Hippocampal formation (tissue), 2 donors: Measurements from ENCODE around the gene AHCY.

Source experiments
- DNase-seq, 2 donors: peaks; one replicate each; lab custom pipeline; 2025; lab: John Stamatoyannopoulos, UW

AHCY gene

DNA sequence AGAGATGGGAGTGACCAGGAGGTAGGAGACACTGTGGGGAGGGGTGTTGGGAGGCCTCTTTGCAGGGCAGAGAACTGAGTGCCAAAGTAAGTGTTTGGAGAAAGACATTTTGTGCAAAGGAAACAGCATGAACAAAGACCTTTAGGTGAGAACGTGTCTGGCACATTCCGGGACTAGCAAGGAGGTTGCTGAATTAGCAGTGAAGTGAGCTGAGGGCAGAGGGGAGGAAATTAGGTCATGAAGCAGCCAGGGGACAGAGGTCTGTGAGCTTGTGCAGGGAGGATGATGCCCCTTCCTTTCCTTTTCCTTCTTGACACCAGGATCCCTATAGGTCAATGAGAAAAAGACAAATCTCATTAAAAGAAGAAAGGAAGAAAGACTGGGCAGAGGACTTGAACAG is 21.4 kb upstream of the AHCY start:
- DNase-seq, result no peak

DNA sequence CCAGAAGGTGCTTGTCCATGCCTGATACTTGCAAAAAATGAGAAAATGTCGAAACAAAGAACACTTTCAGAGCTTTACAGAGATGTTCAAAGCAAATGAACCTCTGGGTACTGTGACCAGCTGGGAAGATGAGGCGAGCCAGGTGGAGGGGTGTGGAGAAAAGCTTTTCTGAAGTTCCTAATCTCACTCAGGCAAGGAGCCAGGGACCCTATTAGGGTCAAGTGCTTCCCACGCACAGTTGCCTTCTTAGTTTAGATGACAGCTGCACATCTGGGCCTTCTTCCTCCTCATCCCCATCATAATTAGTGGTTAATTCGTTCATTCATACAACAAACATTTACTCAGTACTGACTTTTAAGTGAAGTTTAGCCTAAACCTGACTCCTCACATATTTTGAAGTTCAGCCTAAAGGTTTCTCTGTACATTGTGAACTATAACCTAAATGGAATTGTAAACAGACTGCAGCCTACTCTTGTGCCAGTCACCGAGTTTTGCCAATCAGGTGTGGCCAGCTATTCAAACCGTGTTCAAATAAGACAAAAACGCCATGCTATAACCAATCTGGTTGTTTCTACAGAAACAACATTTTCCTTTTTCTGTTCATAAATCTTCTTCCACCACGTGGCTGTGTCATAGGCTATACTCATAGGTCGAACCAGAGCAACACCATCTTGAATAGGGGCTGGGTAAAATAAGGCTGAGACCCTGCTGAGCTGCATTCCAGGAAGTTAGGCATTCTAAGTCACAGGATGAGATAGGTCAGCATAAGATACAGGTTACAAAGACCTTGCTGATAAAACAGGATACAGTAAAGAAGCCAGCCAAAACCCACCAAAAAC is 19.3 kb upstream of the AHCY start:
- DNase-seq, result no peak

DNA sequence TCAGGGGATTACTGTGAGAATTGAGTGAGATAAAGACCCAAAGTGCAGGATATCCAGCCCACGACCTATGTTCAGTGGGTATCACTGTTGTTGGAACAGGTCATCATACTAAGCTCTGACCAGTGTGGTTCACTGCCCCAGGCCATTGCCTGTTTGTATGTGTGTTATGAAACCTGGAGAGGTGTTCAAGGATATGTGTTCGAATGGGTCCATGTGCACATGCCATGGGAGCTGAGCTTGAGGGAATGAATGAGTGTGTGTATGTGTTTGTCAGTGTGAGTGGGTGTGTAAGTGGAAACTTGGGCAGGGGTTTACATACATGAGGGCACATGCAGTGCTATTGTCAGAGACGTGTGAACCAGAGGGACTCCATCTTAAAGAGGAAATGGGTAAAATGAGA is 17.7 kb upstream of the AHCY start:
- DNase-seq, result no peak

DNA sequence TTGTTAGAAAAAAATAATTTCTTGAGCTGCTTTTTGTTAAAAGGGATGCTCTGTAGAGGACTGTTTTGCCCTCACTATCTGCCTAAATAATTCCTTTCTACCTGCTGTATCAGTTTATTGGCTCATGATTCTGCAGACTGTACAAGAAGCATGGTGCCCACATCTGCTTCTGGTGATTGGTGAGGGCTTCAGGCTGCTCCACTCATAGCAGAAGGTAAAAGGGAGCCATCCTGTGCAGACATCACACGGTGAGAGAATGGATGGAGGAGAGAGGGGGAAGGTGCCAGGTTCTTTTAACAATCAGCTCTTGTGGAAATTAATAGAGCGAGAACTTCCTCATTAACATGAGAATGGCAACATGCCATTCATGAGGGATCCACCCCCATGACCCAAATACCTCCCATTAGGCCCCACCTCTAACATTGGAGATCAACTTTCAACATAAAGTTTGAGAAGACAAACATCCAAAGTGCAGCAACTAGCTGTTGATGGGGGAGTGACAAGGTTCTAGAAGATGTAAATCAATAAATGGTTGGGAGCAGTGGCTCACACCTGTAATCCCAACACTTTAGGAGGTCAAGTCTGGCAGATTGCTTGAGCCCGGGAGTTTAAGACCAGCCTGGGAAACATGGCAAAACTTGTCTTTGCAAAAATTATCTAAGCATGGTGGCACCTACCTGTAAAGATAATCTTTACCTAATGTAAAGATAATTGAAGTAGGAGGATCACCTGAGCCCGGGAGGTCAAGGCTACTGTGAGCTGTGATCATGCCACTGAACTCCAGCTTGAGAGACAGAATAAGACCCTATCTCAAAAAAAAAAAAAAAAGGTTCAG is 15.7 kb upstream of the AHCY start:
- DNase-seq, result no peak

DNA sequence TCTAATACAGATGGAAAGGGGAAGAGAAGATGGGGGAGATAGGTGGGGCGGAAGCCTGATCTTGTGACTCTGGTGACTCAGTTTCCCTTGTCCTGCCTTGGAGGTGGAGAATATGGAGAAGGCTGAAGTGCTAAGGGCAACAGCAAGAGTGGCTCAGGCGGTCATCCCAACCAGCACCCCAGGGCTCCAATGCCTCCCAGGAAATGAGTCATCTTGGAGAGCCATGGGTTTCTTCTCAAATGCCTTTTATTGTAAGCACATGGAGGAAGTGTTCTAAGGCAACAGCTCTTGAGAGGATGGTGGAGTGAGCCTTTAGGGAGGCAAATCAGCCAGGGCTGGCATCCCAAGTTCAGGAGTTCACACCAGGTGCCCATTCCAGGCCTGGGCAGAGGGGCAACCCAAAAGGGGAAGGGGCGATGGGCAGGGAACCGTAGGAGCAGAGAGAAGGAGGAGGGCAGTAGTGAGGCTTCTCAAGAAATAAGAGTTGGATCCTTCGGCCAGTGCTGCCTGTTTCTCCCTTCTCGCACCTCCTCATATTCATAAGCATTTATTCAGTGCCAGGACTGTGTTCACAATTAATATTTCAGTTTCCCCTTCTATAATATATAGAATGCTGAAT is 13.2 kb upstream of the AHCY start:
- DNase-seq, result no peak

DNA sequence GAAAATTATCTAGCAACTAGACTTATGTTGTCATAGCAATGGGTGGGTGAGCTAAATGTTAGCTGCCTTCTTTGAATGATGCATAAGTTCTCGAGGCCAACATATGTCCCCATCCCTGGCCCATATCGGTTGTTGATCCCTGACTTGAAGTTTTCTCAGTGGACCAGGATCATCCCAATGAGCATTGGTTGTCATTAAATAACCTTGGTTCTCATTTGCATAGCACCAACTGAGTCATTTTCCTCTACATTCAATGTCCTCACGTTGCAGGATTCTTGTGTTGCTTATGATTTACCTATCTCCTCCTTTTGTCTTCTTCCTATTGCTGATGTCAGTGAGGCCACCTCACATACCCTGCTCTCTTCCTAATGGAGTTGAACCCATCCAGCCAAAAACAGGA is 12.1 kb upstream of the AHCY start:
- no peak for DNase-seq

DNA sequence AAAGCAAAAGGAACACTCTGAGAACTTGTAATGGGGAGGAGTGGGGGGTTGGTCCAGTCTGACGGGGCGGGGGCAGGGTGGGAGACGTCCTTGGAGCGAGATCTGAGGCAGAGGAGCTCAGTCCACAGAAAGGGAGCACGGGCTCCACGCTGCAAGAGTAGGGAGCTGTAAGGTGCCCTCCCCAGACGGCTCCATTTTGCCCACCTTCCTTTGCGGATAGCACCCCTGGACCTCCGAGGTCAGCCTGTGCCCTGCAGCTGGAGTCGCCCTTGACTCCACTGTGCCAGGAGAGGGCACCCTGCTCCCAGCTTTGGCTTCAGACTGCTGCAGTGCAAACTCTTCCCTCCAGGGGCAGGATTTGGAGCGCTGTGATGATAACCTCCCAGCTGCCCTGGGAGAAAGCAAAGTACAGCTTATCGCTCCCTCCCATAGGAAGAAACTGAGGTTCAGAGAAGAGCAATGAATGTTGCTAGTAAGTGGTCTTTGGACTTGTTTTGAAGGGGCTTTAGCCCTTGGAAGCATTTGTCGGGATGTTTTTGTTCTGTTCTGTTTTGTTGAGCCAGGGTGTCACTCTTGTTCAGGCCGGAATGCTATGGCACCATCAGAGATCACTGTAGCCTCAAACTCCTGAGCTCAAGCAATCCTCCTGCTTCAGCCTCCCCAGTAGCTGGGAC is 9.5 kb upstream of the AHCY start:
- DNase-seq, result peak; percentile 87 to 89

DNA sequence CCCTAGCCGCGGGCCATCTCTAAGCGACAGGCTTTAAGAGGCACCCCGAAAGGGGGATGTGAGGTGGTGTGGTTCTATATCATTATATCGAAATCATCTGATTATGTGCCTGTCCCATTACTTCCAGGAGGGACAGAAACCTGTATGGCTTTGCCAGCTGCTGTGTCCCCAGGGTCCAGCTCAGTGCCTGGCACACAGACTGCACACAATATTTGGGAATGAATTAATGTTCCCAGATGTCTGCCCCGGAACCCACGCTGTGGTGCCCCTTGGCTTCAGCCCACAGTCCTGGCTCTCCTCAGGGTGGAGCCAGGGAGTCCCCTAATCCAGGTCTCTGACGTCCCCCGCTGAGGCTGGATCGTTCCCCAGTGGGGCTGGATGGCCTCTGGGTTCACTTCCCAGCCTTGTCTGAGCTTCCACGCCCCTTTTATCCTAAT is 8.9 kb upstream of the AHCY start:
- no peak for DNase-seq

DNA sequence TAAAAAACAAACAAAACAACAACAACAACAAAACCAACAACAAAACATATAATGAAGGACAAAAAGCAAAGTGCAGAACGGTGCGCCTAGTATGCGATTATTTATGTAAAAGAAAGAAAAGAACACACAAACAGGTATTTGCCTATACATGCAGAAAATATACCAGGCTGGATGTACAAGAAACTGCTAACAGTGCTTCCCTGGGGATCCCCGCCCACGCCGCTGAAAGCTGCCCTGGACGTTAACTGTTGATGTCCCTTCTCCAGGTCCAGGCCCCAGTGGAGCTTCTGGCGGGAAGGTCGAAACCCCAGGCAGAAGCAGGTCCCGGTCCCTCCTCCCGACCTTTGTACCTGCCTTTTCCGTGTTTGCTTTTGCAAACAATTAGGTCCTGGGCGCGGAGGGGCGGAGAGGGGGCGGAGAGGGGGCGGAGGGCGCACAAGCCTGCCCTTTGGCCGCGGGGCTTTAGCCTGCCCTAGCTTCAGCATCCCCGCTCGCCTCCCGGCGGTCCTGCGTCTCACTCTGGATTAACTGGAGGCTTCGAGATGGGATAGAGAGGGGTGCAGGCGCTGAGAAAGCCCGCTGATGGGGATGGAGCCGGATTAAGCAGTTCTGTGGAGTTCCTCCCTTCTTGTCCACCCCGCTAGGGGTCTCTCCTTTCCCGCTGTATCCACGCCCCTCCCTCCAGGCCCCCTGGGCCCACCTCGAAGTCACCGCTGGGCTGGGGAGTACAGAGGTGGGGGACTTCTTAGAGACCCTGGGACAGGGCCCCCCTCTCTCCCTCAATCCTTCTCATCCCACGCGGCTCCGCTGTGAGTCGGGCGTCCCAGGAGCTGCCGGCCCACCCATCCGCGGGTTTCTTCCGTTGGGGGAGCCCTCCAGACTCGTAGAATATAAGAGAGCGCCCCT is 8.2 kb upstream of the AHCY start:
- DNase-seq, result no peak

DNA sequence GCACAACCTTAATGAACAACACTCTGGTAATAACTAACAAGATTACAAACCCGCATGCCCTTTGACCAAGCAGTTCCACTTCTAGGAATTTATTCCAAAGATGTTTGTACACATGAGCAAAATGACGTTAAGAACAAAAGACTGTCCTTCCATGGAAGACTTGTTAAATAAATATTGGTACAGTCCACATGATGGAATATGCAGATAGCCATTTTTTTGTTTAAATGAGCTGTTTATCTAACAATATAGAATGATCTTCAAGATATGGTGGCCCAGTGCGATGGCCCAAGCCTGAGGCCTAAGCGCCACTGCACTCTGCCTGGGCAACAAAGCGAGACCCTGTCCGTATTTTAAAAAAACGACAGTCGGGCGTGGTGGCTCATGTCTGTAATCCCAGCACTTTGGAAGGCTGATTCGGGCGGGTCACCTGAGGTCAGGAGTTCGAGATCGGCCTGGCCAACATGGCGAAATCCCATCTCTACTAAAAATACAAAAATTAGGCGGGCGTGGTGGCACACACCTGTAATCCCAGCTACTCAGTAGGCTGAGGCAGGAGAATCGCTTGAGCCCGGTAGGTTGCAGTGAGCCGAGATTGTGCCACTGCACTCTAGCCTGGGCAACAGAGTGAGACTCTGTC is 7.4 kb upstream of the AHCY start:
- DNase-seq, result no peak

DNA sequence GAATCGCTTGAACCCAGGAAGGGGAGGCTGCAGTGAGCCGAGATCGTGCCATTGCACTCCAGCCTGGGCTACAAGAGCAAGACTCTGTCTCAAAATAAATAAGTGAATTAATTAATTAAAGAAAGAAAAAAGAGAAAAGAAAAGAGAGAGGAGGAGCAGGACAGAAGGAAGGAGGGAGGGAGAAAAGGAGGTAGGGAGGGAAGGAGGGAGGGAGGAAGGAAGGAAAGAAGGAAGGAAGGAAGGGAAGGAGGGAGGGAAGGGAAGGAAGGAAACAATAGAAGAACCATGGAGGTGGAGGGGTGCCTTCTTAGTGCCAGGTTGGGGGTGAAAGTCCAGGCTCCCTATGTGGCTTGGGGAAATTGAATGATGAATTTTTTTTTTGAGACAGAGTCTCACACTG is 6.5 kb upstream of the AHCY start:
- no peak for DNase-seq

DNA sequence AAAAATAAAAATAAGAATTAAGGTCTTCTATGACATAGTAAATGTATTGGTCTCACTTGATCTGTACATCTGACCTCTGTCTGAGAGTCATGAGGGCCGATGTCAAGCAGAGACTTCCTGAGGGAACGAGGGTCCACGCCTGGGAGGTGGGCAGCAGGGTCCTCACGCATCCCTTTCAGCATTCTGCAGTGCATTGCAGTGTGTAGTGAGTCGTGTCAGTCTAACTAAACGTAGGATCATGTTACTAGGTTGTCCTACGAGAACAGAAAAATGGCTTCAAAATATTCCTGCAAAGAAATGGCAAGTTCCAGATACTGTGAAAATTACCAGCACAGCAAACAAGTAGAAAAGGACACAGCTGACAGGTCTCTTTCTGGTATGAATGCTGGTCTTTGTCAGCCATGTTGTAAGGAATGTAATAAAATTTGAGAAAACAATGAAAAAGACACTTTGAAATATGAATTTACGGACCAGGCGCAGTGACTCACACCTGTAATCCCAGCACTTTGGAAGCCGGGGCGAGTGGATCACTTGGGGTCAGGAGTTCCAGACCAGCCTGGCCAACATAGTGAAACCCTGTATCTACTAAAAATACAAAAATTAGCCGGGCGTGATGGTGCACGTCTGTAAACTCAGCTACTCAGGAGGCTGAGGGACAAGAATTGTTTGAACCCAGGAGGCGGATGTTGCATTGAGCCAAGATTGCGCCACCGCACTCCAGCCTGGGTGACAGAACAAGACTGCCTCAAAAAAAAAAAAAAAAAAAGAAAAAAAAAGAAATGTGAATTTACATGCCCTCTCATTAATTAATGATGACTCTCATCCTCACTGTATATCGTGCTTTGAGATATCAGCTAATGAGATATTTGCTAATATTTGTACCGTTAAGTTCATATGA is 2.4 kb upstream of the AHCY start:
- no peak for DNase-seq

DNA sequence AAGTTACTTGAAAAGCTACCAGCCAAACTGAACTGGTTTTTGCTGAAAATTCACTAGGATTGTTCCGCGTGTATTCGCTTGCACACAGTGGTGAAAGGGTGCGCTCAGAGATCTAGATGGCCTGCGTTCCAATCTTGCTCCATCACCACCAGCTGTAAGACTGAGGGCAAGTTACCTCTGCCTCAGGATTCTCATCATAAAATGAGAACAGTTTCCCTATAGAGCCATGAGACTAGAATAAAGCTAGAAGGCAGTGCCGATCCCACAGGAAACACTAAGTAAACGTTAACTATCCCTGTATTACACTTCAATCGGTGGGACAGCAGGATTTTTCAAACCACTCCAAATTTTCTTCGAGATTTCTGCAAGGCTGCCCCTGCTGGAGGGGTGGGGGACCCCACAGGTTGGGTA is 838 bp downstream of the AHCY start:
- no peak for DNase-seq

DNA sequence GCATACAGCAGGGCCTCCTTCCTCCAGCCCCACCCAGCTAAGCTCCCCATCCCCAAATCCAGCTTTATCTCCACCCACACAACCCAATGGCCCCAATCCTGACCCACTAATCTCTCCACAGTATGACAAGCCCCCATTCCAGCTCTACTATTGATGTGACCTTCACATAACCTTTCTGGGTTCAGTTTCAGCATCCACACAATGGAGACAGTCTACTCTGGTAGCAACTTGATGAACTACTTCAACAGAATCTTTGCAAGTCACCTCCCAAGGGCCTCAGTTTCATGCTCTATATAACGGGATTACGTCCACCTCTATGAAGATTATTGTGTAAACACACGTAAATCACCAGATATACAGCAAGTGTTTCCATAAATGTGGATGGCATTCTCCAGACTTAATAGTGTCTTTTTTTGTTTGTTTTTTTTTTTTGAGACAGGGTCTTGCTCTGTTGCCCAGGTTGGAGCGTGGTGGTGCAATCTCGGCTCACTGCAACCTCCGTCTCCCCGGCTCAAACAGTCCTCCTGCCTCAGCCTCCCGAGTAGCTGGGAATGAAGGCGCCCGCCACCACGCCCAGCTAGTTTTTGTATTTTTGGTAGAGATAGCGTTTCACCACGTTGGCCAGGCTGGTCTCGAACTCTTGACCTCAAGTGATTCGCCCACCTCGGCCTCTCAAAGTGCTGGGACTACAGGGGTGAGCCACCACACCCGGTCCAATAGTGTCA is 1.4 kb downstream of the AHCY start:
- no peak for DNase-seq

DNA sequence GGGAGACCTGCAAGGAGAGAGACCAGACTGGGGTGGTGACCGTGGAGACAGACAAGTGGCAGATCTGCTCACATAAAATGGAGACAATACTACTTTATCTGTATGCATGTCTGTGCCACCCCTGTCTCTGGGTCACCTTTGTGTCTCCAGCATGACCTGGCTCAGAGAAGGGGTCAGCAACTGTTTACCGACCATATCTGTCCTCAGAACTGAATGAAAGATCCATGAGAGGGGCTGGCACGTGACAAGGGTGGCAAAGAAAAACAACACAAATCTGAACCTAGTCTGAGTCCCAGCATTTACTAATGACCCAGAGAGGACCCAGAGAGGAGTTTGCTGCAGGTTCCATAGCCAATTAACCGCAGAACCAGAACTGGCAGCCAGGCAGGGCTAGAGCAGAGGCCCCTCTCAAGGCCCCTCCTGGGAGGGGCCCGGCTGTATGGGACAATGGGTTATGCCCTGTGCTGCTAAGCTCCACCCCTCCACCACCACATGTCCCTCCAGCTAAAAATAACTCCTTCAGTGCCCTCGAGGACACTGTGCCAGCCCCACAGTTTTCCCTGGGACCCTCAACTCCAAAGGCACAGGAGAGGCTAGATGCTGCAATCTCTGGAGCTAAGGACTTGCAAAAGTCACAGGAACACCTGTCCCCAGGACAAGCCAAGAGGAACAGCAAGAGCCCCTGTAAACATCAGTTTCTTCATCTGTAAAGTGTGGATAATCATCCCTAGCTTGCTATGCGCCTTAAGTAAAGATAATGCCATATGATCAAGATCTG is 2.2 kb downstream of the AHCY start:
- DNase-seq, result no peak

DNA sequence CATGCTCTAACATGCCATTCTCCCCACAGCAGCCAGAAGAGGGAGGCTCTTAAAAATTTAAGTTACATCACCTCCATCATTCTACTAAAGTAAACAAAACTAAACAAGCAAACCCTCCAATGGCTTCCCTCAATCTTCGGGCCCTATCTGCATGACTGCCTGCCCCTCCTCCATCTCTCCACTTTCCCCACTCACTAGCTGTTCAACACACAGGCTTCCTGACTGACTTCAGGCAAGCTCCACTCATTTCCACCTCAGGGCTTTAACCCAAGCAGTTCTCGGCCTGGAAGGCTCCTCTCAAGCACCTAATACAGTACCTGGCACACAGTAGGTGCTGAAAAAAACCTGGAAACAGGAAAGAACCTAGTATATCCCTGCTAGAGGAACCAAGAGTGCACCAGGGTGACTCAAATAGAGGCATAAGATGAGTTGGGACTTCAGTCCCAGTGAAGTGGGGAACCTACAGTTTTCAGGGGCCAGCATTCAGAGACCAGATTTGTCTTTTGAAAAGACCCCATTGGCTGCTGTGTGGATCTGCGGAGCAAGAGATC is 2.8 kb downstream of the AHCY start:
- DNase-seq, result no peak

DNA sequence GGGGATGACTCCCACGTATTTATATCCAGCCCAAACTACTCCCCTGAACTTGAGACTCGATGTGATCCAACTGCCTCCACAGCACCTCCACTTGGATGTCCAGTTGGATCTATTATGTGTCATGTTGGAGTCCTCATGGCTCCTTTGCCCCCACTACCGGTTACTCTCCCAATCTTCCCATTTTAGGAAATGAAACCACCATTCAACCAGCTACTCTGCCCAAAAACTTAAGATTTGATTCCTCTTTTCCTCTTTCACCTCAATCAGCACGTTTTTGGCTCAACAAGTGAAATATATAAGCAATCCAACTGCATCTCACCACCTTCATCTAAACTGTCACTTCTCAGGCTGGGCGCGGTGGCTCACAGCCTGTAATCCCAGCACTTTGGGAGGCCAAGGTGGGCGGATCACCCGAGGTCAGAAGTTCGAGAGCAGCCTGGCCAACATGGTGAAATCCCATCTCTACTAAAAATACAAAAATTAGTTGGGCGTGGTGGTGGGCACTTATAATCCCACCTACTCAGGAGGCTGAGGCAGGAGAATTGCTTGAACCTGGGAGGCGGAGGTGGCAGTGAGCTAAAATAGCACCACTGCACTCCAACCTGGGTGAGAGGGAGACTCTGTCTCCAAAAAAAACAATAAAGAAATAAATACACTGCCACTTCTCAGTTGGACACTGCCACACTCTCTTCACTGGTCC is 3.4 kb downstream of the AHCY start:
- DNase-seq, result no peak
